RWPE2 (cell line): ENCODE data around the gene CC2D2B.

Source experiments
- ATAC-seq: fragments of 200-7000 bp; cut with Tn5 transposase; 3 replicates; pipeline ENCODE4 v1.9.1; 2021; ENCODE audit warnings: low read depth
- DNase-seq: peaks from one replicate; pipeline ENCODE4 v3.0.0-alpha.2; 2020; ENCODE audit warnings: low spot score
- H3K27ac ChIP-seq: fragments of 450-650 bp; 2 replicates; pipeline ENCODE4 v1.5.1; 2017; ENCODE audit warnings: mild to moderate bottlenecking; ENCODE audit not compliant: poor library complexity, severe bottlenecking
- H3K27me3 ChIP-seq: fragments of 250-450 bp; sonication (Bioruptor Pico); 2 replicates; pipeline ENCODE4 v1.5.1; 2021; ENCODE audit warnings: mild to moderate bottlenecking, moderate library complexity; ENCODE audit not compliant: insufficient read depth, poor library complexity, severe bottlenecking
- H3K36me3 ChIP-seq: fragments of 250-450 bp; sonication (Bioruptor Pico); 2 replicates; pipeline ENCODE4 v1.5.1; 2020; ENCODE audit warnings: low read depth, mild to moderate bottlenecking, moderate library complexity
- H3K4me1 ChIP-seq: fragments of 250-450 bp; sonication (Bioruptor Pico); 2 replicates; pipeline ENCODE4 v1.5.1; 2021; ENCODE audit warnings: mild to moderate bottlenecking, moderate library complexity; ENCODE audit not compliant: insufficient read depth, poor library complexity, severe bottlenecking
- H3K4me3 ChIP-seq: fragments of 250-450 bp; sonication (Bioruptor Pico); 2 replicates; pipeline ENCODE4 v1.5.1; 2021; ENCODE audit warnings: mild to moderate bottlenecking, moderate library complexity; ENCODE audit not compliant: severe bottlenecking
- H3K9me3 ChIP-seq: fragments of 250-450 bp; sonication (Bioruptor Pico); 2 replicates; pipeline ENCODE4 v1.5.1; 2021; ENCODE audit warnings: mild to moderate bottlenecking, moderate library complexity; ENCODE audit not compliant: severe bottlenecking
- TF ChIP-seq, protein P1 (sequence below): fragments of 450-650 bp; IDR thresholded peaks from one replicate; pipeline ENCODE4 v1.5.1; 2017; ENCODE audit warnings: mild to moderate bottlenecking, moderate library complexity; ENCODE audit not compliant: poor library complexity, severe bottlenecking

The CC2D2B gene, protein sequence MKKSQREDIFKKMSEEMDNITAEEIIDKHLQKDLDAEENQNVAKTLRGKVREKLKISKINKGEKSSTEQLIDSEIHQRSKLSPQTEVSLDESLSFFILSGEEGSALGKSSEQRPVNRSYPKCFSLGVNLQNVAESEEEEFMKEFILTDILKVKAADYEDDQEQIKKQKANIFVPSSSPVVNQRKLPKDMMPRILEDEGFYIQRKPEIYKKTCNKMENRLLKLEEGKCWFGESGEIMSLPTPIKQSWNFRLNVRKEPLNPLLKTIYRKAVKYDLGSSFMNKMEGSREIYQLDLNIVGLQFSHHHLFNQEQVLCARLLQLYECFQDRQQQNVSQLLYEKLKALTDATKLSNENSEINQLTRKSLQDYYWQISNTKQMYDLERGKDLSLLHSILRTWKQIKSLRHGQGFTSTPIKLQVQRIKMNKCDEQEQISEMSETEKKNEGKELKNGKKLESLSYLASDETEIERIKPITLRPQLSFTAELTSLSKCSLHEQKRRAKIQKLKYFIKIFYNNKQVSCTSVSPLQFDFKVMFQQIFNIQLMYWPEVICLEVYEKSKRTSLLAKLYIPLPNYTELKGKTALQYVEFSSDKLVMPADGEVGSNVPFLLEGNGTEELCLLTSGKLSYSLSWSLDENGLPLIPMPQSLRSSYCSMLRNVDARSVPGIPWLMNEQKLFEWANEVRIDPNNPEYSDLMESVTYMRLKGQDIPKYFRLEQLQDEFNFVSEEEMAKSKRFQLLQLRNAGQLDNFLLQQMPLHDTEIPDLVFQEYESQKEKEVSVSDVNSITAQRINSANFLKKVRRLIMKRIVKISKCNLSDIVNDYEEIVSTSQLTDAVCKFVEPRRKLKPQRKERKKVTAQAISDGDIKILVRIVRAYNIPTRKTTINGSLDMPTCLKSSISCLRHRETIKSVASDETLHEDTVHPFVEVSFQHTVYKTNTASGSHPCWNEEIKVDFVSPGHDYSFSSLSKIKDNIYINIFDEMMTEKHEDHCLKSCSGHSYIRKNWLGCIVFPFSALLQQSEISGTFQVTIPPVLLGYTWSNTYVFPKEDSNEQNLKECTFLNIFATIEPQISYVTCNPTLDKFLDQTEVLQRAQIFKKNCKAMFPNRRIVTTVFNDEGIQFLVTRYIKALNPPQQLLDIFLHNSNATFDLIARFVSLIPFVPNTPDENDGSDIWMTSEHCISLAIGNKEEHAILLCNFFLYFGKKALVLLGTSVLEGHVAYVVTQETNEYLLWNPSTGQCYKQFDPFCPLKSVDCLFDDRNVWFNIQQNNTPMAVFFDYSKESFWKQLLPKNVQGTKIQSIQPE (N-terminal part only)

DNA sequence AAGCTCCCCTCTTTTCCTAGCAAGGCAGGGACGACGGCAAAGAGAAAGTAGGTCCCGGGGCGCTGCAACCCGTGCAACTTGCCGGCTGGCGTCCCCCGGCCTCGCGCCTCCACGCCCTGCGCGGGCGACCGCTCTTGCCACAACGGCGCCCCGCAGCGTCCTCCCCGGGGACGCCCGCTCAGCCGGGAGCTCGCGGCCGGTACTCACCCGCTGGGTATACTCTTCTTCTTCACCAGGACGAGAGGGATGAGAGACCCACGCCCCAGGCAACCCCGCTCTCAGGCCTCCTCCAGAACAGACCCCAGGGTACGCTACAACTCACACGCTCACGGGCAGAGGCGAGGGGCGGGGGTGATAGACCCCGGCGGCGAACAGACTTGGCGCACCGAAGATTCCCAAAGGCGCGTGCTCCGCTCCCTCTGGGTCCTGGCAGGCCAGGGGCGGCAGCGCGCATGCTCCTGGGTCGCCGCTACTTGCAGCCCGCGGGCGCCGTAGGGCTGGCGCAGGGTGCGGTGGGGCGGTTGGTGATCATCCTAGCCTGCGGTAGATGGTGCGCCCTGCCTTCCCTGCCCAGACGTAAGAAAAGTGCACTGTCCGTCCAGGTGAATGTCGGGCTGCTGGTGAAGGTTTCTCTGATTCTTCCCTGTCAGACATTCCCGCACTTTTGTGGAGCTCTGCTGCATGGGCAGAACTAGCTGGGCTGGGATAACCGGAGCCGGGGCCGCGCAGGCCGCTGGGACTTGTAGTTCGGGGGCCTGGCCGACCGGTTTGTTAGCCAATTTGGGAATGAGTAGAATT, at the start of gene CC2D2B:
Gene CC2D2B, plus strand, starts transcription at position 520 of the 798 bp plus-strand sequence. CDS start 3,349 bp downstream, outside the sequence.
- H3K36me3 ChIP-seq = peaks cover 7% of the 10 kb centered on the region; the same call in 1 of the 2 replicates
- H3K27ac ChIP-seq = peak within 1 kb of the TSS; percentile 34
- H3K4me1 ChIP-seq = no peaks in the 10 kb centered on the region
- no peaks in the 10 kb centered on the region for H3K9me3 ChIP-seq
- DNase-seq (peak; percentile 83), ATAC-seq (peak; percentile 90)
- H3K4me3 ChIP-seq = peak within 1 kb of the TSS; percentile 66
- TF ChIP-seq, protein P1, sequence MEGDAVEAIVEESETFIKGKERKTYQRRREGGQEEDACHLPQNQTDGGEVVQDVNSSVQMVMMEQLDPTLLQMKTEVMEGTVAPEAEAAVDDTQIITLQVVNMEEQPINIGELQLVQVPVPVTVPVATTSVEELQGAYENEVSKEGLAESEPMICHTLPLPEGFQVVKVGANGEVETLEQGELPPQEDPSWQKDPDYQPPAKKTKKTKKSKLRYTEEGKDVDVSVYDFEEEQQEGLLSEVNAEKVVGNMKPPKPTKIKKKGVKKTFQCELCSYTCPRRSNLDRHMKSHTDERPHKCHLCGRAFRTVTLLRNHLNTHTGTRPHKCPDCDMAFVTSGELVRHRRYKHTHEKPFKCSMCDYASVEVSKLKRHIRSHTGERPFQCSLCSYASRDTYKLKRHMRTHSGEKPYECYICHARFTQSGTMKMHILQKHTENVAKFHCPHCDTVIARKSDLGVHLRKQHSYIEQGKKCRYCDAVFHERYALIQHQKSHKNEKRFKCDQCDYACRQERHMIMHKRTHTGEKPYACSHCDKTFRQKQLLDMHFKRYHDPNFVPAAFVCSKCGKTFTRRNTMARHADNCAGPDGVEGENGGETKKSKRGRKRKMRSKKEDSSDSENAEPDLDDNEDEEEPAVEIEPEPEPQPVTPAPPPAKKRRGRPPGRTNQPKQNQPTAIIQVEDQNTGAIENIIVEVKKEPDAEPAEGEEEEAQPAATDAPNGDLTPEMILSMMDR = peak; percentile 42
- H3K27me3 ChIP-seq = peaks cover 3% of the 10 kb centered on the region

DNA sequence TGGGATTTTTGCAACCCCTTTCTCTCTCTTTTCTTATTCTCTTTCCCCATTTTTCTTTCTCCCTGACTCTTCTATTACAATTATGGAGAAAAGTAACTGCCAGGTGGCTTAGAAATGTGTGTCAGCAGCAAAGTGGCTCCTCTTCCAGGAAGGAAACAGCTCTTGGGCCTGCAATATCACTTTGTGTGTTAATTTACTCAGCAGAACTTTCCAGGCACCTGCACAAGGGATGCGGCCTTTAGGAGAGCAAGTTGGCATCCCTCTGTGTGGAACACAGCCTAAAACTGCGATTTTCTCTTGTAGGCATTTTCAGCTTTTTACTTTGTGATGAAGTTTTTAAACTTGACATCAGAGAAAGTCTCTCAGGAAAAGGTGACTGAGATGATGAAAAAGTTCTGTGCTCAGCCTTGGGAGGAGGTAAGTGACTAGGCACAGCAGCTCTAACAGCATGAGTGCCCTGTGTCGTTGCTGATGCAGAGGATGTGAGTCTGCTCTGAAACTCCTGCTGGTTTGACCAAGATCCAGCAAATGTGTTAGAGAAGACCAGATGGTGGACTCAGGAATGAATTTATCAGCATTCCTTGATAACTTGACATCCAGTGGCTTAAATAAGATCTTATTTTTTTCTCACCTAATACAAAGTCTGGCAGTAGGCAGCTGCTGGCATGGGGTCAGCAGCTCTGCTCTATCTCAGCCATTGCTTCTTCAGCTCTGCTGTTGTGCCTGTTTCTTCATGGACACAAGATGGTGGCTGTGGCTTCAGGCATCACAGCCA, 47.4 kb upstream of the CC2D2B start:
- no peaks in the 10 kb centered on the region for H3K36me3 ChIP-seq
- no peak for ATAC-seq
- H3K4me3 ChIP-seq = no peak overlapping the region
- TF ChIP-seq, protein P1 = no peak
- no peak for DNase-seq
- H3K4me1 ChIP-seq = no peaks in the 10 kb centered on the region
- no peaks in the 10 kb centered on the region for H3K27me3 ChIP-seq
- H3K9me3 ChIP-seq = no peaks in the 10 kb centered on the region
- H3K27ac ChIP-seq = no peak overlapping the region

DNA sequence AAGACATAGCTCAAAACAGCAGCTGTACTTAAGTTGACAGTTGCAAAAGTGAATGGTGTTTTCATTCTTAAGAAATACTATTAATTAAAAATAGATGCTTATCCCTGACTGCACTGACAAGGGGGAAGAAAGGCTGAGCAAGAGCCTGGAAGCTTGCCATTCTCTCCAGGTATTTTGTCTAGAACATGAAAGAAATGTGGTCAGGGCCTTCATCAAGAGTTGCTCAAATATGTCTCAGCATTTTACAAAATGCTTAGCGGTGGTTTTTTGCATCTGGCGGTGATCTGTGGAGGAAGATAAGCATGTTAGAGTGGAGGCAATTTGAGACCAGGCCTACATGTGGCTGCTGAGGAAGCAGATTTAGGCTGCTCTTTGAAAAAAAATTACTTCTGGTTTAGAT, 46.4 kb upstream of the CC2D2B start:
- Histone ChIP-seq H3K36me3 (no peaks in the 10 kb centered on the region), H3K4me3 (no peak overlapping the region), H3K27me3 (no peaks in the 10 kb centered on the region), H3K4me1 (no peaks in the 10 kb centered on the region), H3K9me3 (no peaks in the 10 kb centered on the region), H3K27ac (no peak overlapping the region)
- TF ChIP-seq, protein P1 = no peak
- ATAC-seq (no peak), DNase-seq (no peak)
